ENCODE measurements around the gene BAZ2A.

DNA sequence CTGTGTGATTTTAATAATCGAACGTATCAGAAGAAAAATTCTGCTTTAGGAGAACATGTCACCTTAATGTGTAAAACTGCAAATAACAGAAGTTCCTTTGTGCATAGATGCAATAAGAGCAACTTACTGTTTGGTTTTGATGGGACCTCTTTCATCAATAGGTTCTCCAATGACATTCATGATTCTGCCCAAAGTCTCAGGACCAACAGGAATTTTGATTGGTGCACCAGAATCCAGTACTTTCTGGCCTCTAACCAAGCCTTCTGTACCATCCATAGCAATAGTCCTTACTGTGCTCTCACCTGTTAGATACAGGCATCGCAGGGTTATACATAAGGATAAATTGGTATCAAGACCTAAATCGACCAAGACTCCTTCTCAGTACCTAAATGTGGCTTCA, 14.5 kb upstream of the BAZ2A start:
- TF ChIP-seq EZH2 (IDR thresholded peaks at IDR 0.05; ENCODE audit: insufficient read depth, poor library complexity, severe bottlenecking) (no peak), EZH2phosphoT487 (IDR thresholded peaks at IDR 0.05; ENCODE audit: insufficient read depth, low read depth) (no peak)

Measured in GM23248 (cell line).